Measurements from ENCODE around the gene ING5.

The ING5 gene

DNA sequence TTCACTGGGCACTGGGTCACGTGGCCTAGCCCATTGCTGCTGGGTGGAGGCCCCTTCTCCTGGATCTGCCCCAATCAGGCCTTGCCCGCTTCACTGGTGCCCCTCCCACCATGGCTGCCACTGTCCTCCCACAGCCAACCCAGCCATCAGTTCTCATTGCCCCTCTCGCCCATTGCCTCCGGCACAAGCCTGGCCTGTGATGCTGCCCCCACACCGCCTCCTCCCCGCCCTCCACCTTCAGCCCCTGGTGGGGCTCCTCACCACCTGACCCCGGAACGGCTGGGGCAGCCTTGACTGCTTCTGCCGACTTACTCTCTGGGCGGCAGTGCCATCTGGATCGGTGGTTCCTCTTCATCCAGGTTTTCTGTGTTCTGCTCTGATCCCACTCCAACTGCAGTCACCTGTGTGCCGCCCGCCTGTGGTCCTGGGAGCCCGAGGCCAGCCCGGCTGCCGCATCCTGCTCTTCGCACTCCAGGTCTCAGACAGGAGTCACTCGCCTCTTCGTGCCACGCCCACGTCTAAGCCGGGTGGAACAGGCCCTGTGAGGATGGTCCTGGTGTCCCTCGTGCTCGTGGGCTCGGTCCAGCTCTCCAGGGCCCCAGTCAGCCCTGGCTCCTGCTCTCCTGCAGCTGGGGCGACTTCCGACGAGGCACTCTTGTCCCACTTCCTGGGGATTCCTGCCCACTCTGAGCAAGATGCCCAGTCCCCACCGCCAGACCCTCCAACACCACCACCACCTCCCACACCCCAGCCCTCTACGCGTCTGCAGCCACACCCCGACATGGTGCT, 46.8 kb downstream of the ING5 start:
- Histone ChIP-seq H3K4me3 (ENCODE audit: low read length) (no peak overlapping the region), H3K9me3 (ENCODE audit: insufficient read depth, low read length) (no peaks in the 10 kb centered on the region), H3K36me3 (replicated peaks; ENCODE audit: low read depth, low read length) (peaks cover 20% of the 10 kb centered on the region), H3K4me2 (ENCODE audit: low read length) (no peak overlapping the region), H2AFZ (ENCODE audit: low read depth, low read length) (no peak overlapping the region), H4K20me1 (ENCODE audit: insufficient read depth, low read length) (no peaks in the 10 kb centered on the region), H3K4me1 (ENCODE audit: low read length) (no peaks in the 10 kb centered on the region), H3K27me3 (ENCODE audit: low read depth, low read length) (no peaks in the 10 kb centered on the region), H3K27ac (ENCODE audit: low read length) (no peak overlapping the region), H3K9ac (ENCODE audit: low read length) (no peak overlapping the region), H3K79me2 (ENCODE audit: low read length) (no peaks in the 10 kb centered on the region)
- no peak for TF ChIP-seq EZH2phosphoT487 (IDR thresholded peaks at IDR 0.05; ENCODE audit: low read depth)
- TF ChIP-seq, protein P1, sequence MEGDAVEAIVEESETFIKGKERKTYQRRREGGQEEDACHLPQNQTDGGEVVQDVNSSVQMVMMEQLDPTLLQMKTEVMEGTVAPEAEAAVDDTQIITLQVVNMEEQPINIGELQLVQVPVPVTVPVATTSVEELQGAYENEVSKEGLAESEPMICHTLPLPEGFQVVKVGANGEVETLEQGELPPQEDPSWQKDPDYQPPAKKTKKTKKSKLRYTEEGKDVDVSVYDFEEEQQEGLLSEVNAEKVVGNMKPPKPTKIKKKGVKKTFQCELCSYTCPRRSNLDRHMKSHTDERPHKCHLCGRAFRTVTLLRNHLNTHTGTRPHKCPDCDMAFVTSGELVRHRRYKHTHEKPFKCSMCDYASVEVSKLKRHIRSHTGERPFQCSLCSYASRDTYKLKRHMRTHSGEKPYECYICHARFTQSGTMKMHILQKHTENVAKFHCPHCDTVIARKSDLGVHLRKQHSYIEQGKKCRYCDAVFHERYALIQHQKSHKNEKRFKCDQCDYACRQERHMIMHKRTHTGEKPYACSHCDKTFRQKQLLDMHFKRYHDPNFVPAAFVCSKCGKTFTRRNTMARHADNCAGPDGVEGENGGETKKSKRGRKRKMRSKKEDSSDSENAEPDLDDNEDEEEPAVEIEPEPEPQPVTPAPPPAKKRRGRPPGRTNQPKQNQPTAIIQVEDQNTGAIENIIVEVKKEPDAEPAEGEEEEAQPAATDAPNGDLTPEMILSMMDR (IDR thresholded peaks at IDR 0.05; ENCODE audit: low read depth, low read length) = no peak

DNA sequence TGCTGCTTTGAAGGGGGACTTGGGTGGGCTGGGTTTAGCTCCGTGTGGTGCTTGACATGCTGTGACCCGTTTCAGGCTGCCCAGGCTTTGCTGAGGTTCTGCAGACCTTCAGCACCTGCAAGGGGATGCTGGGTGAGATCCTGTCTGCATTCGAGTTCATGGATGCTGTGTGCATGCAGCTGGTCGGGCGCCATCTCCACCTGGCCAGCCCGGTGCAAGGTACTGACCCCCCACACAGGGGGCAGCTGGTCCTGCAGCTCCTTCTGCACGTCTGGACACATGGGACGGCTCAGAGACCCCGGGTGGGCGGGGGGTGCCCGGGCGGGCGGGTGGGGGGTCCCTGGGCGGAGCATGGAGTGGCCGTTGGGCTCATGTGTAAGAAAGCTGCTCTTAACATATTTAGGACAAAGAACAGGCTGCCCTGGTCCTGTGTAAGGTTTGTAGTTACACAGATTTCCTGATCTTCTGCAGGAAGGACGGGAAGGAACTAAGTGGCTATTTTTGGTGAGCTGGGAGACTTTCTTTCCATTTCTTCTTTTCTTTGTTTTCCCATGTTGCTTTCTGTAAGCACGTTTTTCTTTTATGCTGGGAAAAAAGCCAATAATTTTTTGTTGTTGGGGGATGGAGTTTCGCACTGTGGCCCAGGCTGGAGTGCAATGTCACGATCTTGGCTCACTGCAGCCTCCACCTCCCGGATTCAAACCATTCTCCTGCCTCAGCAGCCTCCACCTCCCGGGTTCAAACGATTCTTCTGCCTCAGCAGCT, 48.4 kb downstream of the ING5 start:
- Histone ChIP-seq H3K4me3 (ENCODE audit: low read length) (no peak overlapping the region), H3K4me1 (ENCODE audit: low read length) (no peaks in the 10 kb centered on the region), H3K27me3 (ENCODE audit: low read depth, low read length) (no peaks in the 10 kb centered on the region), H3K9ac (ENCODE audit: low read length) (no peak overlapping the region), H3K79me2 (ENCODE audit: low read length) (no peaks in the 10 kb centered on the region), H4K20me1 (ENCODE audit: insufficient read depth, low read length) (no peaks in the 10 kb centered on the region), H3K4me2 (ENCODE audit: low read length) (no peak overlapping the region), H3K36me3 (replicated peaks; ENCODE audit: low read depth, low read length) (peaks cover 10% of the 10 kb centered on the region), H3K9me3 (ENCODE audit: insufficient read depth, low read length) (no peaks in the 10 kb centered on the region), H3K27ac (ENCODE audit: low read length) (no peak overlapping the region), H2AFZ (ENCODE audit: low read depth, low read length) (no peak overlapping the region)
- TF ChIP-seq, protein P1 (IDR thresholded peaks at IDR 0.05; ENCODE audit: low read depth, low read length) = no peak
- no peak for TF ChIP-seq EZH2phosphoT487 (IDR thresholded peaks at IDR 0.05; ENCODE audit: low read depth)

DNA sequence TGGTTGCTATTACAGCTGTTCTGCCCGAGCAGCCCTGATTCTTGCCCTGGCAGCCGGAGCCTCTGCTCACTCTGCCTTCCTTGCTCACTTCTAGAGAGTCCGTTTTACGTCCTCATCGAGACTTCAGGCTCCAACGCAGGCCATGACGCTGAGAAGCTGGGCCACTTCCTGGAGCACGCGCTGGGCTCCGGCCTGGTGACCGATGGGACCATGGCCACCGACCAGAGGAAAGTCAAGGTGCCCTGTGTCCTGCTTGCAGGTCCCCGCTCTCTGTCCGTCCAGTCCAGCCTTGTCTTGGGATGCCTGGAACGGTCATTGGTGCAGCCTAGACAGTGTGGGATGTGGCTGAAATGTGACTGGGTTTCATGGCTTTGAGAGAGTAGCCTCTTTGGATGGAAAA, 49.3 kb downstream of the ING5 start:
- no peaks in the 10 kb centered on the region for H3K27me3 ChIP-seq (ENCODE audit: low read depth, low read length)
- H2AFZ ChIP-seq (ENCODE audit: low read depth, low read length) = no peak overlapping the region
- no peaks in the 10 kb centered on the region for H3K9me3 ChIP-seq (ENCODE audit: insufficient read depth, low read length)
- H3K4me3 ChIP-seq (ENCODE audit: low read length) = no peak overlapping the region
- H3K9ac ChIP-seq (ENCODE audit: low read length) = no peak overlapping the region
- no peak overlapping the region for H3K27ac ChIP-seq (ENCODE audit: low read length)
- peaks cover under 1% of the 10 kb centered on the region for H3K36me3 ChIP-seq (replicated peaks; ENCODE audit: low read depth, low read length)
- no peak overlapping the region for H3K4me2 ChIP-seq (ENCODE audit: low read length)
- H3K79me2 ChIP-seq (ENCODE audit: low read length) = no peaks in the 10 kb centered on the region
- H4K20me1 ChIP-seq (ENCODE audit: insufficient read depth, low read length) = no peaks in the 10 kb centered on the region
- TF ChIP-seq EZH2phosphoT487 (IDR thresholded peaks at IDR 0.05; ENCODE audit: low read depth) = no peak
- TF ChIP-seq, protein P1 (IDR thresholded peaks at IDR 0.05; ENCODE audit: low read depth, low read length) = no peak
- H3K4me1 ChIP-seq (ENCODE audit: low read length) = no peaks in the 10 kb centered on the region

DNA sequence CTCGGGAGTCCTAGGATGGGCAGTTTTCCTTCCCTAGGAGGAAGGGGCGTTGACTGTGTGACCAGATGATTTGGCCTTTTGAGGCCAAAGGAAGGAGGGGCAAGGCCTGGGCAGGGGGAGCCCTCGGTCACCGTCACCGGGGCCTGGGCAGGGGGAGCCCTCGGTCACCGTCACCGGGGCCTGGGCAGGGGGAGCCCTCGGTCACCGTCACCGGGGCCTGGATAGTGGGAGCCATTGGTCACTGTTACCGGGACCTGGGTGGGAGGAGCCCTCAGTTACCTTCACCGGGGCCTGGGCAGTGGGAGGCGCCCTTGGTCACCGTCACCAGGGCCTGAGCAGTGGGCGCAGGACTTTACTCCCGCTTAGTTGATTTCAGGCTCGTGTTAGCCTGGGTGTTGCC, 49.9 kb downstream of the ING5 start:
- no peak for TF ChIP-seq EZH2phosphoT487 (IDR thresholded peaks at IDR 0.05; ENCODE audit: low read depth)
- TF ChIP-seq, protein P1 (IDR thresholded peaks at IDR 0.05; ENCODE audit: low read depth, low read length) = no peak
- H3K27me3 ChIP-seq (ENCODE audit: low read depth, low read length) = no peaks in the 10 kb centered on the region
- no peaks in the 10 kb centered on the region for H4K20me1 ChIP-seq (ENCODE audit: insufficient read depth, low read length)
- H3K79me2 ChIP-seq (ENCODE audit: low read length) = no peaks in the 10 kb centered on the region
- H3K9ac ChIP-seq (ENCODE audit: low read length) = no peak overlapping the region
- H3K4me1 ChIP-seq (ENCODE audit: low read length) = no peaks in the 10 kb centered on the region
- H3K27ac ChIP-seq (ENCODE audit: low read length) = no peak overlapping the region
- no peaks in the 10 kb centered on the region for H3K36me3 ChIP-seq (replicated peaks; ENCODE audit: low read depth, low read length)
- H3K4me2 ChIP-seq (ENCODE audit: low read length) = no peak overlapping the region
- H3K4me3 ChIP-seq (ENCODE audit: low read length) = no peak overlapping the region
- no peaks in the 10 kb centered on the region for H3K9me3 ChIP-seq (ENCODE audit: insufficient read depth, low read length)
- H2AFZ ChIP-seq (ENCODE audit: low read depth, low read length) = no peak overlapping the region

All from OCI-LY3 (cell line).